Stimulated activated effector memory CD8-positive, alpha-beta T cell treated with anti-CD3 and anti-CD28 coated beads, Interleukin-12 subunit alpha, Interleukin-12 subunit beta, amount 100 ng/mL, for 72 hours (primary cell): ENCODE data around the gene RALB.
A peak's percentile ranks its signal among the peaks of the same experiment; 100 is the strongest.
"Not testable (repeated sequence)": the region's sequence is repeated elsewhere in the genome, so short reads cannot be mapped to it uniquely, and the experiment has no call there.

Experiments used
- ATAC-seq: fragments of 150-1000 bp; cut with Tn5 transposase; 2 replicates; pipeline ENCODE4 v1.10.0; 2021
- DNase-seq, 2 donors: peaks; one replicate each; pipeline ENCODE4 v3.0.0; 2021 to 2022; ENCODE audit warnings: low spot score in 2 of 2
- H3K27ac Mint-ChIP-seq: one replicate; pipeline ENCODE4 v1.8.0; 2022; ENCODE audit warnings: mild to moderate bottlenecking, mixed read lengths
- H3K36me3 Mint-ChIP-seq: one replicate; pipeline ENCODE4 v1.8.0; 2022; ENCODE audit warnings: mild to moderate bottlenecking, mixed read lengths
- H3K4me1 Mint-ChIP-seq: one replicate; pipeline ENCODE4 v1.8.0; 2022; ENCODE audit warnings: mixed read lengths
- H3K4me3 Mint-ChIP-seq: one replicate; pipeline ENCODE4 v1.8.0; 2022; ENCODE audit warnings: mild to moderate bottlenecking, mixed read lengths
- H3K9me3 Mint-ChIP-seq: one replicate; pipeline ENCODE4 v1.8.0; 2022; ENCODE audit warnings: mixed read lengths

Gene RALB

DNA sequence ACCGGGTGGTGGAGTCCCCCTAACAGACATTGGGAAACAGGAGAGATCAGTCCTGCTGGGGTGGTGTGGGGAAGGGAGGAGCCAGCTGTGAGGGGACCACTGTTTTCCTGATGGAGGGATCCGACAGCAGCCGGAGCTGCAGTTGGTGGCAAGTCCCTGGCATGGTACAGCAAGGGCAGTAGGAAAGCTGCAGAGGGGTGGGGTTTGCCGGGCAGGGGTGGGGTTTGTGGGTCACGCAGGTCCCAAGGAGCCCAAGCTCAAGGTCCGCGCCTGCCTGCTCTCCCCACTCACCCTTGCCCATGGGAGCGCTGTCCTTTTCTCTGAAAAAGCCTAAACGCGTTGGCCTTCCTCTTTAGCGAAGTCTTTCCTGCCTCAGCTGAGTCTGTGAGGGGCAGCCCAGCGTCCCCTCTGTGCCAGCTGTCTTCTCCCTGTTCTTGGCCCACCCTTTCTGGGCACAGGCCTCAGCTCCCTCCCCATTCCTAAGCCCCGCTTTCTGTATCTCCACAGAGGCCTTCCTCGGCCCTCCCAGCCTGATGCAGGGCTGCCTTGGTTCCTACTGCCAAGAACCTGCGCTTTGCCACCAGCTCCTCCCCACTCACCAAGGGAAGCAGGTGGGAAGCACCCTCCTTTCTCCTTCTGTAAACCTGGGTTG lies 64.0 kb downstream of the RALB start:
- no peak for DNase-seq
- no peaks in the 10 kb centered on the region for H3K36me3 Mint-ChIP-seq
- no peak overlapping the region for H3K27ac Mint-ChIP-seq
- no peak for ATAC-seq
- peaks cover 11% of the 10 kb centered on the region for H3K4me1 Mint-ChIP-seq
- no peak overlapping the region for H3K4me3 Mint-ChIP-seq
- H3K9me3 Mint-ChIP-seq = no peaks in the 10 kb centered on the region

DNA sequence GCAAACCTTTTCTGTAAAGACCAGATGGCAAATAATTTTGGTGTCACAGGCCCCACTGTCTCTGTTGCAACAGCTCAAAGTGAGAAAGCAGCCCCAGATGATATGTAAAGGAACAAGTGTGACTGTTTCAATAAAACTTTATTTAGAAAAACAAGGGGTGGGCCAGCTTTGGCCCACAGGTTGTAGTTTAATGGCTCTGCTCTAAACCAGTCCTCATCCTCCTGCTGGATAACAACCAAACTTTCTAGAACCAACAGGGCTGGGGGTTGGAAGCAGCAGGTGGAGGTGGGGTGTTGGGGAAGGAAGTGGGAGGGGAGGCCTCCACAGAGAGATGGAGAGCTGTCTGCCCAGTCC lies 64.5 kb downstream of the RALB start:
- H3K9me3 Mint-ChIP-seq = no peaks in the 10 kb centered on the region
- no peak for DNase-seq
- no peak for ATAC-seq

DNA sequence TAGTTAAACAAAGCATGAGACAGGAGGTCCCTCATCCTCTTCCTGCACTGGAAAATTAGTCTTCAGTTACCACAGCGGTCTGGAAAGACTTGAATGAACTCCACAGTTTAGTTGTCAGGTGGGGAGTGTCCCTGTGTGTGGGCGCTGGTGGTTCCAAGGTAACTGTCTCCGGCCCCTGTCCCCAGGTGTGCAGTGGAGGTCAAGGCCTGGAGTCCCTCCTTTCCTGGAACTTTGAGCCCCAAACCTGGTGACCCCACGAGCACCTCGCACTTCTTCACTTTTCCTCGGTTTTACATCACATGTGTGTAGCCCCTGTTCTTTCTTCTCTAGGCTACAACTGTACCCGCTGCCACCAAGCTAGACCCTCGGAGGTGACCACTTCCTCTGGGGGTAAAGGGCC lies 65.3 kb downstream of the RALB start:
- no peak overlapping the region for H3K4me3 Mint-ChIP-seq
- H3K4me1 Mint-ChIP-seq = peaks cover 11% of the 10 kb centered on the region
- ATAC-seq = no peak
- H3K27ac Mint-ChIP-seq = no peak overlapping the region
- H3K9me3 Mint-ChIP-seq = no peaks in the 10 kb centered on the region
- no peaks in the 10 kb centered on the region for H3K36me3 Mint-ChIP-seq
- no peak for DNase-seq

More for the DNA sequence above, 64.5 kb downstream of the RALB start:
- no peak overlapping the region for H3K27ac Mint-ChIP-seq
- peaks cover 11% of the 10 kb centered on the region for H3K4me1 Mint-ChIP-seq
- no peak overlapping the region for H3K4me3 Mint-ChIP-seq
- no peaks in the 10 kb centered on the region for H3K36me3 Mint-ChIP-seq

DNA sequence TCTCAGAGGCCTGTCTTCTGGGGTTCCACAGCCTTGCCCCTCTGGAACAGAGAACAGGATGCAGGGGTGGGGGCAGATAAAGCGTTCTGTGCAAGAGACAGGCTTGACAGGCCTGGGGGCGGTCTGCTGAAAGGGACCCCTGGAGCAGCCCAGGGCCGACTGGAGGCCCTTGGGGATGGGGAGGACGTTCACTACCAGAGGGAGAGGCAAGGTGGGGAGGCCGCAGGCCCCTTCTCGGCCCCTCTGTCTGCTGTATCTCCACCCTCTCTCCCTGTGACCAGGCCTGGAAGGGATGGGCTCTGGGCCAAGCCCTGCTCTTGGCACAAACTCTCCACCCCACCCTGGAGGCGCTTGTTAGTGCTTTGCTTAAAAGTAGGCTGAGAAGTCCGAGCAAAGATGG lies 66.0 kb downstream of the RALB start:
- H3K4me3 Mint-ChIP-seq = no peak overlapping the region
- no peaks in the 10 kb centered on the region for H3K9me3 Mint-ChIP-seq
- H3K36me3 Mint-ChIP-seq = no peaks in the 10 kb centered on the region
- DNase-seq (no peak), ATAC-seq (no peak)
- peaks cover 11% of the 10 kb centered on the region for H3K4me1 Mint-ChIP-seq
- no peak overlapping the region for H3K27ac Mint-ChIP-seq

DNA sequence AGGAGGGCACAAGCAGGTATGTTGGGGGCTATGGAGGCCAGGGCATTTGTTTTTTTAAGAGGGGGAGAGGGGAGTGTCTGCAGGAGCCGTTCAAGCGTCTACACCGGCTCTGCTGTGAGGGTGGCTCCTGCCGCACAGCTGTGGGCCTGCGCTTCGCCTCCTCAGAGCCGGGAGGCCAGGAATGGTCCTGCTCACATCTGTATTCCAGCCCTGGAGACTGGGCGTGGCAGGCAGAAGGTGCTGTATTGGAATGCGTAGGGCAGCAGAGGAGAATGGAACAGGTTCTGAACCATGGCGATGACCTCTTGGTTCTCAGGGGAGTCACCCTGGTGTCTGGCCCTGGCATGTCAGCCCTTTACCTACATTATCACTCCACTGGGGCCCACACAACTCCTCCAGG lies 66.5 kb downstream of the RALB start:
- no peaks in the 10 kb centered on the region for H3K36me3 Mint-ChIP-seq
- ATAC-seq (no peak), DNase-seq (no peak)
- H3K9me3 Mint-ChIP-seq = no peaks in the 10 kb centered on the region
- no peak overlapping the region for H3K4me3 Mint-ChIP-seq
- peaks cover 8% of the 10 kb centered on the region for H3K4me1 Mint-ChIP-seq
- H3K27ac Mint-ChIP-seq = no peak overlapping the region

DNA sequence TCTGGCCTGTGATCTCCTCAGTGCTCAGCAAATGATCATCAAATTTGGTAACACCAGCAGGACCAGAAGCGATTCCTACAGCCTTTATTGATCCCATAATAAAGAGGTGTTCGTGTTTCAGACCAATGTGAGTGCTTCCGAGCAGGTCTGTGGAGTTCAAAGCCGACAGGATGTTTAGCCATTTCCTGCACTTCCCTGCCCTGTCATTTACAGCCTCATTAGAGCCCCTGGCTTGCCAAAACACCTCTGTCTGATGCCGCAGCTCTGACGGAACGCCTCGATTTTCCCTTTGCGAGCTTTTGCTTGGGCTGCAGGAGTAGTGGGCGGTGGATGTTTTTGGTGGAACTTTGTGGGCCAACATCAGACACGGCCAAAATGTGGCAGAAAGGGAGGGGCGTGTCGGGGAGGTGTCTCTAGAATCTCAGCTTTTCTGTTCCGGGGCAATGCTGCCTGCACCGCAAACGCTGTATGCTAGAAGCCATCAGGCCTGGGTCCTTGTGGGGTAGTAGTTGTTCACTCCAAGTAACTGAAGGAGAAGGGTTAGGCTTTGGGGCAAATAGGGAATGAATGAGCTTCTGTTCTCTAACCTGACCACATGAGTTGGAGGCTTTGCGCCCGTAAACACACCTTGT lies 67.2 kb downstream of the RALB start:
- Mint-ChIP-seq H3K4me3 (no peak overlapping the region), H3K36me3 (no peaks in the 10 kb centered on the region), H3K9me3 (no peaks in the 10 kb centered on the region), H3K27ac (no peak overlapping the region), H3K4me1 (peaks cover 3% of the 10 kb centered on the region)
- DNase-seq (no peak), ATAC-seq (no peak)

DNA sequence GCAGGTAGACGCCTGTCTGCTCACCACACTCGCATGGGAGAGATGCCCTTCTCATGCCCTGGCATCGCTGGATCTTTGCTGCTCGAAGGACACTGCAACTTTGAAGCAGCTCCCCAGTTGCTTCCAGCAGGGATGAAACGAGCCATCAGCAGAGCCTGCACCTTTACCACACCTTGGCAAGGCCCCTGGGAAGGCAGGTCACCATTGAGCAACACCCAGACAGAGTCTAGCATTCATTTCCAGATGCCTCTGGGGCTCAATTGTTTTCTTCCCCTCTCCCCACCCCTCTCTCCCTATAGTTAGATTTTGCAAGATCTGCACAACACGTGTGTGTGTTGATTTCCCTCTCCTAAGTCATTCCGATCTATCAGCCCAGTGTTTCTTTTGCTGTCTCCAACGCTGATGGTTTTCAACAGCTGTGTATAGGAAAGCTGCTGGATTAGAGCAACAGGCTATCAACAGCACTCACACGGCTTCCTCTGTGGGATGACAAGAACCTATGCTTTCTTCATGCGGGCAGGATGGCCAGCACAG lies 67.7 kb downstream of the RALB start:
- DNase-seq (no peak), ATAC-seq (no peak)
- Mint-ChIP-seq H3K4me1 (no peaks in the 10 kb centered on the region), H3K9me3 (no peaks in the 10 kb centered on the region), H3K27ac (no peak overlapping the region), H3K4me3 (no peak overlapping the region), H3K36me3 (no peaks in the 10 kb centered on the region)

DNA sequence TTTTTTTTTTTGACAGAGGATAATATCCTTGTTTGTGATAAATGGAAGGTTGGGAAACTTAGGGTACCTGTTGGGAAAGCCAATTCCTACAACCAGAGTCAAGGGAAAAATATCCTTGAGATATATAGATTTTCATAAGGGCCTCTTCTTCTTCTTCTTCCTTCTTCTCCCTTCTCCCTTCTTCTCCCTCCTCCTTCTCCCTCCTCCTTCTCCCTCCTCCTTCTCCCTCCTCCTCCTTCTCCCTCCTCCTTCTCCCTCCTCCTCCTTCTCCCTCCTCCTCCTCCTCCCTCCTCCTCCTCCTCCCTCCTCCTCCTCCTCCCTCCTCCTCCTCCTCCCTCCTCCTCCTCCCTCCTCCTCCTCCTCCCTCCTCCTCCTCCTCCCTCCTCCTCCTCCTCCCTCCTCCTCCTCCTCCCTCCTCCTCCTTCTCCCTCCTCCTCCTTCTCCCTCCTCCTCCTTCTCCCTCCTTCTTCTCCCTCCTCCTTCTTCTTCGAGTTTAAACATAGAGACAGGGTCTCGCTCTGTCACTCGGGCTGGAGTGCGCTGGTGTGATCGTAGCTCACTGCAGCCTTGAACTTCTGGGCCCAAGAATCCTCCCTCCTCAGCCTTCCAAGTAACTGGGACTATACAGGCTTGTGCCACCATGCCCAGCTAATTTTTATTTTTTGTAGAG lies 68.4 kb downstream of the RALB start:
- not testable (repeated sequence) for H3K4me3 Mint-ChIP-seq, H3K36me3 Mint-ChIP-seq, ATAC-seq, H3K9me3 Mint-ChIP-seq, DNase-seq, H3K27ac Mint-ChIP-seq, H3K4me1 Mint-ChIP-seq

DNA sequence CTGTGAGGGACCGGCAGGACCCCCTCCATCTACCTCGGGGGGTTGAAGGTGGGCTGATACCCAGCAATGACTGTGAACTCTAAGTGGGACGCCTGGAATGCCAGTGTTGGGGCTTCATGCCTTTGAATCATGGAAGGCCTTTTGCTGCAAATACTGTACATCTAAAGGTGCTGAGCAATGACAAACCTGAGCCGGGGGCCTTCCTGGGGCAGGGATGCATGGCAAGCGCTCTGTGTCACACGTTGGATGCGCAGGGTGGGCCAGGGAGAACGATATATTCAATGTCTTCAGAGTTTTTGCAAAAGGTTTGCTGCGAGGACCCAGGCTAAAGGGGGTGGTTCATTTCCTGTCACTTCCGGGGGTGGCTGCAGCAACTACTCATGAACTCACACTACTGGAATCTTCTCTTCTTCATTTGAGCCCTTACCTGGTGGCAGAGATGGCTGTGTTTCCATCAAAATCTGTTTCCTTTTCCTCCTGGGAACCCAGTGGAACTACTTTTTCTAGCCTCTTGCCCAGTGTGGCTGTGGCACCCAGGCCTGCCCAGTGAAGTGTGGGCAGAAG lies 69.2 kb downstream of the RALB start:
- no peaks in the 10 kb centered on the region for H3K9me3 Mint-ChIP-seq
- DNase-seq (no peak), ATAC-seq (no peak)
- H3K4me1 Mint-ChIP-seq = no peaks in the 10 kb centered on the region
- no peak overlapping the region for H3K4me3 Mint-ChIP-seq
- no peaks in the 10 kb centered on the region for H3K36me3 Mint-ChIP-seq
- no peak overlapping the region for H3K27ac Mint-ChIP-seq

DNA sequence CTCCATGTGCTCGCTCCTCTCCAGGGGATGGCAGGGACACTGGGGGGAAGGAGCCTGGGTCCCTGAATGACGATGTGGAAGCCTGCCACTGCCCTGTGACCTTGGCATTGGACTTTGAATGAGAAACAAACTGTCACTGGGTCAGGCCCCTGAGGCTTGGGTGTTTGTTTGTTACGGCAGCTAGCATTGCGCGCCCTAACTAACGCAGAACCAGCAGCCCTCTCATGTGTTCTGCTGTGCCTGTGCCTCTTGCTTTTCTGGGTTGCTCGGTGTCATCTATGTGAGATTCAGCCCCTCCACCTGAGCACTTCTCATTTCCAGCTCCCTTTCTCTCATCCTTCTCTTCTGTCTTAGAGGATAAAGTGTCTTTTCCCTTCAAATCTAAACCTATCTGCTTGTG lies 69.7 kb downstream of the RALB start:
- Mint-ChIP-seq H3K4me1 (no peaks in the 10 kb centered on the region), H3K27ac (no peak overlapping the region), H3K4me3 (no peak overlapping the region), H3K9me3 (no peaks in the 10 kb centered on the region), H3K36me3 (no peaks in the 10 kb centered on the region)
- DNase-seq = no peak
- no peak for ATAC-seq

DNA sequence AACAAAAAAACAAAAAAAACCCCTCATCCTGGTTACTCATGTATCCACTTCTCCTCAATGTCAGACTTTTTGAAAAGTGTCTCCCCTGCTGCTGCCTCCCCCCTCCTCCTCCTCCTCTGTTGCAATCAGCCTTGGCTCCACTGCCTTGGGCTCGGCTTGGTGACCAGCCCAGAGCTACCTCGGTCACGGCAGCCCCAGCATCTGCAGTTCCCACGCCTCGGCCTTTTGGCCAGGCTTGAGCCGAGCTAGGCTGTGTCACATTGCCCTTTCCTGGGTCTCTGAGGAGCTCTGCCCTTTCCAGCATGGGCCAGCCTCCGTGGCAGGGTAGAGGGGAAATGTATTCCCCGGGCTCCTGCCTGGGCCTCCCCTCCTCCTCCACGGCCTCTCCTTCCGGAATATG lies 70.6 kb downstream of the RALB start:
- Mint-ChIP-seq H3K4me3 (no peak overlapping the region), H3K36me3 (no peaks in the 10 kb centered on the region)

DNA sequence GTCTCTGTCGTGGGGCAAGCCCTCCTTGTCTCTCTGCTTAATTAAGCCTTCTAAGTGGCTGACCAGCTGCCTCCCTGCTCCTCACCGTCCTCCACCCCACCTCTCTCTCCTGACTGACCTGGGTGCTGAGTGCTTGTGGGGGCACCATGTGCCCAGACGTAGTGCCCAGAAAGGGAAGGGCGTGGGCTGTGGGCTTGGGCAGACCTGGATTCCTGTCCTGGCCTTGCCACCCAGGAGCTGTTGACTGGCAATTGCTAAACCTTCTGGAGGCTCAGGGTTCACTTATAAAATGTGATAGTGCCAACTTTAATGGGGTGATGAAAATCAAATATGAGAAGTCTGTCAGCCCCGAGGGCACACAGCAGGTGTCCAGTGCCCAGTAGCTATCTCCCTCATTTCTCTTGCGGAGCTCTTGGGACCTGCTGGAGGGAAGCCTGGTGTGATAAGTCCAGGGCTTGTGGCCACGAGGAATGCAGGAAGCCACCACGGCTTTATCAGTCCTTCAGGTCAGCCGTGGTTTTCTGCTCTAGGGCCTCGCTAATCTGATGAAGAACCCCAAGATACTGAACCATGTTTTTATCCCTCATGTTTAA lies 71.3 kb downstream of the RALB start:
- H3K36me3 Mint-ChIP-seq = no peaks in the 10 kb centered on the region

More for the DNA sequence above, 70.6 kb downstream of the RALB start:
- Mint-ChIP-seq H3K9me3 (no peaks in the 10 kb centered on the region), H3K4me1 (no peaks in the 10 kb centered on the region), H3K27ac (no peak overlapping the region)
- ATAC-seq = peak; percentile 12
- DNase-seq = no peak

DNA sequence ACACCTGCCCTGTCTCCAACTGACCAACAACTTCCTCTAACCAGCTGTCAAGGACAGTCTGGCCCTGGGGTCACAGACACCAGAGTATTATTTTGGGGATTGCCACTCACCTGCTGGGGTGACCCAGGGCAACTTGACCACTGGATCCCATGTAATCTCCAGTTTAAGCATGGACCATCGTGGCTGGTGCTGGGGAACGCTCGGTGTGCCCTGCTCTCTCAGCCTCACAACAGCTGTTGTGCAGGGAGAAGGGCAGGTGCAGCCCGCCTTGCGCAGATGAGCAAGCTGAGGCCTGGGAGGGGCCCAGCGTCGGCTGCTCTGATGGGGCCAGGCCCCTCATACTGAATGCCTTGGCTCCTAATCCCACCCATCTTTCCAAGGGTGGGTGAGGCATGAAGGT lies 72.3 kb downstream of the RALB start:
- DNase-seq (no peak), ATAC-seq (no peak)
- no peaks in the 10 kb centered on the region for H3K4me1 Mint-ChIP-seq
- no peaks in the 10 kb centered on the region for H3K9me3 Mint-ChIP-seq
- H3K36me3 Mint-ChIP-seq = no peaks in the 10 kb centered on the region
- H3K4me3 Mint-ChIP-seq = no peak overlapping the region
- no peak overlapping the region for H3K27ac Mint-ChIP-seq

More for the DNA sequence above, 71.3 kb downstream of the RALB start:
- DNase-seq = no peak
- H3K9me3 Mint-ChIP-seq = no peaks in the 10 kb centered on the region
- ATAC-seq = no peak
- no peaks in the 10 kb centered on the region for H3K4me1 Mint-ChIP-seq
- no peak overlapping the region for H3K27ac Mint-ChIP-seq
- no peak overlapping the region for H3K4me3 Mint-ChIP-seq

DNA sequence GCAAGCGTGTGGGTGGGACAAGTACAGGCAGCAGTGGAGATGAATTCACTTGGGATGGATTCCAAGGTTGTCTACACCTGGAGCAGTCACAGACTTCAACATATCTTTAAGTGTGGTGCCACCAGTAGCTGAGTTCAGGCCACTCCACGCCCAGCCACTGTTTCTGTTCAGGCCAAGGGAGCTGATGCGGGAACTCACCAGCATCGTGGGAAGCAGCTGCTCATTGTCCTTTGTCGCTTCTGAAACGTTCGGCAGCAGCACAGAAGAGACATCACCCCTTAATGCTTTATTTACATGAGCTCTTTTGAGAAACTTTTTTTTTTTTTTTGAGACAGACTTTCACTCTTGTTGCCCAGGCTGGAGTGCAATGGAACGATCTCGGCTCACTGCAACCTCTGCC lies 73.4 kb downstream of the RALB start:
- no peak overlapping the region for H3K4me3 Mint-ChIP-seq
- no peak for ATAC-seq
- no peaks in the 10 kb centered on the region for H3K36me3 Mint-ChIP-seq
- H3K4me1 Mint-ChIP-seq = no peaks in the 10 kb centered on the region
- H3K9me3 Mint-ChIP-seq = no peaks in the 10 kb centered on the region
- DNase-seq = no peak
- no peak overlapping the region for H3K27ac Mint-ChIP-seq

DNA sequence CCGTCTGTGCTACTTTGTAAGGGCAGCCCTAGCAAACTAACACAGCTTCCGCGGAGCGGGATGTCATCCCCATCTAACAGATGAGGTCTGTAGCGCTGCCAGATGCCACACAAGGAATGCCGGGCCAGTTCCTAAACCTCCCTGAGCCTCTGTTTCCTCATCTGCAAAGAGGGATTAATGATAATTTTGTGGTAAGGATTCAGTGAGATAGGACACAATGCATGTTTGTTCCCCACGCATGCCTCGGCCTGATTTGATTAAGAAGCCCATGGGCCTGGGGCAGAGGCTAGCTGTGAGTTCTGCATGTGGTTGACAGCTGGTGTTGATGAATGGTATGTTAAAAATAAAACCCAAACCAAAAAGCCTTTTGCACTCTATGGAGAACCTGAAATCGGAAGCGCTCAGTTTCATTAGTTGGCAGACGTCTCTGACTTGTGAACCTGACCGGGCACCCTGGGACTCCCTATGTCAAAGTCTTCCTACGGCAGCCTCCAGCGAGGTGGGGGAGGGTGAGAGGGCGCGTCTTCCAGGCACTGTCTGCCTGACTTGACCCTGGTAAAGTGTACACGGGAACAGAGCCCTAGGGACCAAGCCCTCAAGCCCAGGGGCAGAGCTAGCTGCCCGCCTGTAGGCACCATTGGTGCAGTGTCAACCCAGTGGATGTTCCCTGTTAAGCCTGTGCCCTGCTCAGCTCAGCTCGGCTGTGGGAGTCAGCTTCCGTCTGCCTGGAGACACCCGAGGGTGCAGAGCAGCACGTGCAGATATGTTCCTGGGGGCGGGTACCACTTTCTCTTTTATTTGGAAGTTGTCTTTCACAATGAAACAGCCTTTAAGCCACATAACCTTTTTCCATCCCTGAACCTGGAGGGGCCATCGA lies 78.5 kb downstream of the RALB start:
- DNase-seq (no peak), ATAC-seq (no peak)
- H3K27ac Mint-ChIP-seq = no peak overlapping the region
- H3K4me3 Mint-ChIP-seq = no peak overlapping the region
- H3K36me3 Mint-ChIP-seq = no peaks in the 10 kb centered on the region
- no peaks in the 10 kb centered on the region for H3K4me1 Mint-ChIP-seq
- H3K9me3 Mint-ChIP-seq = no peaks in the 10 kb centered on the region
